Gastrocnemius medialis (tissue), 4 donors: ENCODE results near the gene HIBCH. TPM values are rescaled to one million over a fixed set of nuclear protein-coding genes. Genes with fewer than 3 reads are reported as not detected.
"Not testable (repeated sequence)": the region's sequence is repeated elsewhere in the genome, so short reads cannot be mapped to it uniquely, and the experiment has no call there.

Experiments
- ATAC-seq, 2 donors: fragments of 150-250 bp; one replicate each; pipeline ENCODE4 v1.9.1; 2016
- DNase-seq, 2 donors: peaks; one replicate each; pipeline ENCODE4 v3.0.0-alpha.2; 2019
- H3K27ac ChIP-seq, 4 donors: fragments of 200-600 bp; sonication (generic); 1 replicate in 1 of 4; 2 replicates in 3 of 4; pipeline ENCODE4 v1.5.1; 2016 to 2018; ENCODE audit warnings: mild to moderate bottlenecking in 2 of 4, moderate library complexity in 1 of 4
- H3K27me3 ChIP-seq, 3 donors: fragments of 200-600 bp; sonication (generic) in 2 of 3; 1 replicate in 1 of 3; 2 replicates in 2 of 3; pipeline versions ENCODE4 v1.5.1 to v1.6.0; 2016 to 2019; ENCODE audit warnings: mild to moderate bottlenecking in 1 of 3, moderate library complexity in 1 of 3
- H3K36me3 ChIP-seq, 2 donors: fragments of 200-600 bp; sonication (generic) in 1 of 2; one replicate each; pipeline ENCODE4 v1.5.1; 2017 to 2018
- H3K4me1 ChIP-seq, 2 donors: fragments of 200-600 bp; sonication (generic) in 1 of 2; one replicate each; pipeline ENCODE4 v1.5.1; 2016 to 2017; ENCODE audit warnings: mild to moderate bottlenecking in 2 of 2
- H3K4me3 ChIP-seq, 4 donors: fragments of 200-600 bp; sonication (generic) in 3 of 4; 1 replicate in 1 of 4; 2 replicates in 3 of 4; pipeline ENCODE4 v1.5.1; 2016 to 2019; ENCODE audit warnings: mild to moderate bottlenecking in 2 of 4
- H3K9me3 ChIP-seq, 3 donors: fragments of 200-600 bp; sonication (generic) in 2 of 3; 1 replicate in 1 of 3; 2 replicates in 2 of 3; pipeline ENCODE4 v1.5.1; 2016 to 2019
- POLR2A ChIP-seq, 2 donors: fragments of 450-650 bp; IDR thresholded peaks; one replicate each; pipeline ENCODE4 v1.6.1; 2017; ENCODE audit warnings: antibody characterized with exemption in 2 of 2, mild to moderate bottlenecking in 2 of 2, moderate library complexity in 2 of 2
- in situ Hi-C, 4 donors: fragments of 200-750 bp; cut with MboI; loops; one replicate each; pipeline versions ENCODE4 v1.15.0 to v1.8.0; 2017; ENCODE audit warnings: low sequenced_read_pairs in 4 of 4
- intact Hi-C: fragments of 100-400 bp; cut with DNase I; formaldehyde crosslinking; loops from one replicate; pipeline ENCODE4 v1.15.1; 2023; ENCODE audit warnings: low total_unique reads
- total RNA-seq, 4 donors: library from RNA; depleted of rRNA; stranded (reverse); fragments of >200 nt; gene quantifications; one replicate each; pipeline versions ENCODE4 v1.1.0 to v1.2.3, GENCODE V29; 2016
- TF ChIP-seq, protein P1 (sequence below), 5 experiments: fragments of 450-650 bp in 3 of 5; fragments of 200-600 bp in 2 of 5; sonication (generic) in 2 of 5; IDR thresholded peaks in 4 of 5; conservative IDR thresholded peaks in 1 of 5; 1 replicate in 4 of 5; 2 replicates in 1 of 5; pipeline ENCODE4 v1.5.1; 2016 to 2019; ENCODE audit warnings: antibody characterized with exemption in 5 of 5, mild to moderate bottlenecking in 3 of 5, moderate library complexity in 3 of 5

Gene HIBCH
- total RNA-seq, 4 donors from 2014 or later, result 3.7 to 20.1 (median 10.6) TPM

- DNase-seq (no peak), ATAC-seq (no peak)
- H3K4me3 ChIP-seq, result no peak overlapping the region
- no peaks in the 10 kb centered on the region for H3K9me3 ChIP-seq
- no peaks in the 10 kb centered on the region for H3K27me3 ChIP-seq
- TF ChIP-seq, protein P1, sequence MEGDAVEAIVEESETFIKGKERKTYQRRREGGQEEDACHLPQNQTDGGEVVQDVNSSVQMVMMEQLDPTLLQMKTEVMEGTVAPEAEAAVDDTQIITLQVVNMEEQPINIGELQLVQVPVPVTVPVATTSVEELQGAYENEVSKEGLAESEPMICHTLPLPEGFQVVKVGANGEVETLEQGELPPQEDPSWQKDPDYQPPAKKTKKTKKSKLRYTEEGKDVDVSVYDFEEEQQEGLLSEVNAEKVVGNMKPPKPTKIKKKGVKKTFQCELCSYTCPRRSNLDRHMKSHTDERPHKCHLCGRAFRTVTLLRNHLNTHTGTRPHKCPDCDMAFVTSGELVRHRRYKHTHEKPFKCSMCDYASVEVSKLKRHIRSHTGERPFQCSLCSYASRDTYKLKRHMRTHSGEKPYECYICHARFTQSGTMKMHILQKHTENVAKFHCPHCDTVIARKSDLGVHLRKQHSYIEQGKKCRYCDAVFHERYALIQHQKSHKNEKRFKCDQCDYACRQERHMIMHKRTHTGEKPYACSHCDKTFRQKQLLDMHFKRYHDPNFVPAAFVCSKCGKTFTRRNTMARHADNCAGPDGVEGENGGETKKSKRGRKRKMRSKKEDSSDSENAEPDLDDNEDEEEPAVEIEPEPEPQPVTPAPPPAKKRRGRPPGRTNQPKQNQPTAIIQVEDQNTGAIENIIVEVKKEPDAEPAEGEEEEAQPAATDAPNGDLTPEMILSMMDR (IDR thresholded peaks at IDR 0.05 in 4 of 5, conservative IDR thresholded peaks at IDR 0.05 in 1 of 5), result no peak
- TF ChIP-seq POLR2A (IDR thresholded peaks at IDR 0.05), result no peak
- no peak overlapping the region for H3K27ac ChIP-seq
- intact Hi-C loops (no loop called here), in situ Hi-C loops (no loop called here)
- H3K36me3 ChIP-seq, result no peaks in the 10 kb centered on the region
- peaks cover 0 to 2% of the 10 kb centered on the region in 2 donors for H3K4me1 ChIP-seq
These were observed 156.8 kb downstream of the HIBCH start for GRCh38 chr2:190162851-190163250.

DNA sequence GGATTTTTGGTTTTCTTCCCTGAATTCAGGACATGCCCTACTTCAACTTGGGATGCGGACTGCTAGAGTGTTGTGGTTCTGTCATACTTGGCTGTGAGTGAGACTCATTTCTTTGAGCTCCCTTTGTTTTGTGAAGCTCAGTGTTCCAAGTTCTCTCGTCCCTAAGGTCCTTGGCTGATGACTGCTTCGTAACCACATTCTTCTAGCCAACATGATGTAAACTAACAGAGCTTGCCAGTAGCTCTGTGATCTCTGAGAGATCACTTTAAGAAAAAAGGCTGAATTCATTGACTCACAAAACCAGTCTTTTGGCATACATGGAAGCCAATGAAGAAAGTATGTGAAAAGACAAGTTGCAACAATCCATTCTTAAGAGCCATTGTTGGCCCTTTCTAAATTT lies 160.2 kb downstream of the HIBCH start:
- Histone ChIP-seq H3K9me3 (no peaks in the 10 kb centered on the region), H3K27me3 (no peaks in the 10 kb centered on the region), H3K4me1 (peaks cover 0 to 2% of the 10 kb centered on the region in 2 donors), H3K27ac (no peak overlapping the region), H3K4me3 (no peak overlapping the region), H3K36me3 (no peaks in the 10 kb centered on the region)
- ATAC-seq (peak; percentile 72 to 78), DNase-seq (peak; percentile 12 to 41)
- intact Hi-C loops, result no loop called here
- in situ Hi-C loops, result no loop called here
- no peak for TF ChIP-seq POLR2A (IDR thresholded peaks at IDR 0.05)
- TF ChIP-seq, protein P1 (IDR thresholded peaks at IDR 0.05 in 4 of 5, conservative IDR thresholded peaks at IDR 0.05 in 1 of 5), result no peak

DNA sequence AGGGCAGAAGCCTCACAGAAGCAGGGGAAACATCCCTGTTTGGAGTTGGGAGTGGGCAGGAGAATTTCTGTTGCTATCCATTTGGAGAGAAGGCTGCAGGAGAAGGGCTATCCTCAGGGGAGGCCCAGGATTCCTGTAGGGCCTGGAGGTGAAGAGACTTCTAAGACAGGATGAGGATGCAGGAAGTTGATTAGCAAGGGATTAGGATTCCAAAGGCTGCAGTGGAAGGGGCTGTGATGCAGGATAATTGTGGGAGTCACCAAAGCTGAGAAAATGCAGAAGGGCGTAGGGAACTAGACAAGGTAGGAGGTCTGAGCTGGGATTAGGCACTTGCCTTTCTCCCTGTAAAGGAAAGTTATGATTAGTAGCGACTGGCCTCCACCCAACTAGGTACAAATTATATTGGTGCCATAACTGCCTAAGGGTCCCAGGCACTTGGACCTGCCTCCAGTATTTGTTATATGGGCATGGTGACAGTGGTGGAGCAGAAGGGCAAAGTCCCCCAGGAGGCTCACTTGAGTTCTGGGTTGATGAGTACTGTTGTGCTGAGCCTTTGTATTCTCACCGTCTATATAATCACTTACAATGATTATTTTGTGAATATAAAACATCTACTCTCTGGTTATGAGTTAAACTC lies 160.7 kb downstream of the HIBCH start:
- intact Hi-C loops (no loop called here), in situ Hi-C loops (no loop called here)
- no peaks in the 10 kb centered on the region for H3K27me3 ChIP-seq
- peaks cover 0 to 2% of the 10 kb centered on the region in 2 donors for H3K4me1 ChIP-seq
- H3K27ac ChIP-seq, result no peak overlapping the region
- no peak overlapping the region for H3K4me3 ChIP-seq
- no peaks in the 10 kb centered on the region for H3K36me3 ChIP-seq
- TF ChIP-seq, protein P1 (IDR thresholded peaks at IDR 0.05 in 4 of 5, conservative IDR thresholded peaks at IDR 0.05 in 1 of 5), result no peak
- TF ChIP-seq POLR2A (IDR thresholded peaks at IDR 0.05), result no peak
- ATAC-seq, result no peak
- no peaks in the 10 kb centered on the region for H3K9me3 ChIP-seq
- no peak for DNase-seq

GRCh38 chr2:190157613-190158528 lies 161.8 kb downstream of the HIBCH start:
- H3K9me3 ChIP-seq, H3K4me3 ChIP-seq, H3K27me3 ChIP-seq, in situ Hi-C loops, ATAC-seq, H3K4me1 ChIP-seq, H3K27ac ChIP-seq, H3K36me3 ChIP-seq, DNase-seq, intact Hi-C loops: not testable (repeated sequence)

- Histone ChIP-seq H3K9me3 (no peaks in the 10 kb centered on the region), H3K4me1 (peaks cover 0 to 2% of the 10 kb centered on the region in 2 donors), H3K4me3 (no peak overlapping the region), H3K36me3 (no peaks in the 10 kb centered on the region), H3K27me3 (no peaks in the 10 kb centered on the region), H3K27ac (no peak overlapping the region)
- in situ Hi-C loops, result no loop called here
- ATAC-seq (no peak), DNase-seq (no peak)
- no peak for TF ChIP-seq POLR2A (IDR thresholded peaks at IDR 0.05)
- TF ChIP-seq, protein P1 (IDR thresholded peaks at IDR 0.05 in 4 of 5, conservative IDR thresholded peaks at IDR 0.05 in 1 of 5), result no peak
- intact Hi-C loops, result no loop called here
These were observed 163.0 kb downstream of the HIBCH start for GRCh38 chr2:190156530-190157212.
